Endothelial cell (in vitro differentiated cells): ENCODE data around the gene INPPL1. TPM values are rescaled to one million over a fixed set of nuclear protein-coding genes. Genes with fewer than 3 reads are reported as not detected.

Experiments used
- DNase-seq: peaks from one replicate; pipeline ENCODE4 v3.0.0; 2021; ENCODE audit warnings: low spot score
- H3K27ac Mint-ChIP-seq: one replicate; pipeline ENCODE4 v1.8.0; 2021; ENCODE audit warnings: mixed read lengths, inconsistent platforms; ENCODE audit not compliant: unreplicated experiment
- H3K27me3 Mint-ChIP-seq: one replicate; pipeline ENCODE4 v1.8.0; 2021; ENCODE audit warnings: mild to moderate bottlenecking, moderate library complexity, mixed read lengths, inconsistent platforms; ENCODE audit not compliant: unreplicated experiment
- H3K36me3 Mint-ChIP-seq: one replicate; pipeline ENCODE4 v1.8.0; 2021; ENCODE audit warnings: mild to moderate bottlenecking, low read depth, mixed read lengths, inconsistent platforms; ENCODE audit not compliant: unreplicated experiment
- H3K4me1 Mint-ChIP-seq: one replicate; pipeline ENCODE4 v1.8.0; 2021; ENCODE audit warnings: mild to moderate bottlenecking, mixed read lengths, inconsistent platforms; ENCODE audit not compliant: unreplicated experiment
- H3K4me3 Mint-ChIP-seq: one replicate; pipeline ENCODE4 v1.8.0; 2021; ENCODE audit warnings: mild to moderate bottlenecking, mixed read lengths, inconsistent platforms; ENCODE audit not compliant: unreplicated experiment
- H3K9me3 Mint-ChIP-seq: one replicate; pipeline ENCODE4 v1.8.0; 2021; ENCODE audit warnings: mixed read lengths, inconsistent platforms; ENCODE audit not compliant: unreplicated experiment
- total RNA-seq: library from RNA; stranded (reverse); fragmentation: NEBNext Ultra II Directional; extraction: Animal tissue kit (Norgen Biotek cat#: 25700); gene quantifications from one replicate; pipeline ENCODE4 v1.2.1, GENCODE V29; 2021; ENCODE audit not compliant: unreplicated experiment
- TF ChIP-seq, protein P1 (sequence below): fragments of 200-600 bp; sonication (generic); IDR thresholded peaks from one replicate; pipeline ENCODE4 v1.5.0; 2021; ENCODE audit warnings: antibody characterized with exemption; ENCODE audit not compliant: unreplicated experiment

The INPPL1 gene
- total RNA-seq, 1 donor from 2014 or later, result 168 TPM

DNA sequence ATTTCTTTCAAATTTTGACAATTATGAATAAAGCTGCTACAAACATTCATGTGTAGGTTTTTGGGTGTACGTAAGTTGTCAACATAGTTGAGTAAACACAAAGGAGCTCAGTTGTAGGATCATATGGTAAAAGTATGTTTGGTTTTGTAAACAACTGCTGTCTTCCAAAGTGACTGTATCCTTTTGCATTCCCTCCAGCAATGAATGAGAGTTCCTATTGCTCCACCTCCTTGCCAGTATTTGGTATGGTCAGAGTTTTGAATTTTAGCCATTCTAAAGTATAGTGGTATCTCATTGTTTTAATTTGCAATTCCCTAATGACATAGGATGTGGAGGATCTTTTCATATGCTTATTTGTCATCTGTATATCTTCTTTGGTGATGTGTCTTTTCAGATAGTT is 47.4 kb downstream of the INPPL1 start:
- no peak overlapping the region for H3K27ac Mint-ChIP-seq
- H3K9me3 Mint-ChIP-seq, result no peaks in the 10 kb centered on the region
- H3K4me3 Mint-ChIP-seq, result no peak overlapping the region
- no peak for DNase-seq
- H3K36me3 Mint-ChIP-seq, result no peaks in the 10 kb centered on the region
- TF ChIP-seq, protein P1, sequence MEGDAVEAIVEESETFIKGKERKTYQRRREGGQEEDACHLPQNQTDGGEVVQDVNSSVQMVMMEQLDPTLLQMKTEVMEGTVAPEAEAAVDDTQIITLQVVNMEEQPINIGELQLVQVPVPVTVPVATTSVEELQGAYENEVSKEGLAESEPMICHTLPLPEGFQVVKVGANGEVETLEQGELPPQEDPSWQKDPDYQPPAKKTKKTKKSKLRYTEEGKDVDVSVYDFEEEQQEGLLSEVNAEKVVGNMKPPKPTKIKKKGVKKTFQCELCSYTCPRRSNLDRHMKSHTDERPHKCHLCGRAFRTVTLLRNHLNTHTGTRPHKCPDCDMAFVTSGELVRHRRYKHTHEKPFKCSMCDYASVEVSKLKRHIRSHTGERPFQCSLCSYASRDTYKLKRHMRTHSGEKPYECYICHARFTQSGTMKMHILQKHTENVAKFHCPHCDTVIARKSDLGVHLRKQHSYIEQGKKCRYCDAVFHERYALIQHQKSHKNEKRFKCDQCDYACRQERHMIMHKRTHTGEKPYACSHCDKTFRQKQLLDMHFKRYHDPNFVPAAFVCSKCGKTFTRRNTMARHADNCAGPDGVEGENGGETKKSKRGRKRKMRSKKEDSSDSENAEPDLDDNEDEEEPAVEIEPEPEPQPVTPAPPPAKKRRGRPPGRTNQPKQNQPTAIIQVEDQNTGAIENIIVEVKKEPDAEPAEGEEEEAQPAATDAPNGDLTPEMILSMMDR, result no peak
- H3K4me1 Mint-ChIP-seq, result peaks cover 1% of the 10 kb centered on the region
- peaks cover 4% of the 10 kb centered on the region for H3K27me3 Mint-ChIP-seq

DNA sequence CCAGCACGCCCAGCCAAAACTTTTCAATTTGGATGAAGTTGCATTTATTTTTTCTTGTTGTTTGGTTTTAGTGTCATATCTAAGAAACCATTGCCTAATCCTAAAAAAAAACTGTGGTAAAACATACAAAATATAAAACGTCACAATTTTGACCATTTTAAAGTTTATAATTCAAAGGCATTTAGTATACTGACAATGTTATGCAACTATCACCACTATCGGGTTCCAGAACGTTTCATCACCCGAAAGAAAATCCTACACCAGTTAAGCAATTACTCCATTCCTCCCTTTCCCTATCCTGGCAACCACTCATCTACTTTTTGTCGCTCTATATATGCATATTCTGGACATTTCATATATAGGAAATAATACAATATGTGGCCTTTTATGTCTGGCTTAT is 49.9 kb downstream of the INPPL1 start:
- TF ChIP-seq, protein P1, result no peak
- no peak for DNase-seq
- H3K36me3 Mint-ChIP-seq, result no peaks in the 10 kb centered on the region
- no peak overlapping the region for H3K27ac Mint-ChIP-seq
- H3K27me3 Mint-ChIP-seq, result peaks cover 1% of the 10 kb centered on the region
- no peak overlapping the region for H3K4me3 Mint-ChIP-seq
- H3K9me3 Mint-ChIP-seq, result no peaks in the 10 kb centered on the region
- no peaks in the 10 kb centered on the region for H3K4me1 Mint-ChIP-seq

DNA sequence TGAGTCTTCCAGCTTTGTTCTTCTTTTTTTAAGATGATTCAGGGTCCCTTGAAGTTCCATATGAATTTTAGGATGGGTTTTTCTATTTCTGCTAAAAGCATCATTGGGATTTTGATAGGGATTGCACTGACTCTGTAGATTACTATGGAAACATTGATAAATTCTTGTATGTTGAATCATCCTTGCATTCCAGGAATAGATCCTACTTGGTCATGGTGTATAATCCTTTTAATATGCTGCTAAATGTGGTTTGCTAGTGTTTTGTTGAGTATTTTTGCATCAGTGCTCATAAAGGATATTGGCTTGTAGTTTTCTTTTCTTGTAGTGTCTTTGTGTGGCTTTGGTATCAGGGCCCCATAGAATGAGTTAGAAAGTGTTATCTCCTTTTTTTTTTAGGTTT is 54.3 kb downstream of the INPPL1 start:
- H3K9me3 Mint-ChIP-seq, result no peaks in the 10 kb centered on the region
- no peak overlapping the region for H3K27ac Mint-ChIP-seq
- no peaks in the 10 kb centered on the region for H3K36me3 Mint-ChIP-seq
- TF ChIP-seq, protein P1, result no peak
- DNase-seq, result no peak
- H3K27me3 Mint-ChIP-seq, result peaks cover 6% of the 10 kb centered on the region
- no peak overlapping the region for H3K4me3 Mint-ChIP-seq
- H3K4me1 Mint-ChIP-seq, result no peaks in the 10 kb centered on the region

DNA sequence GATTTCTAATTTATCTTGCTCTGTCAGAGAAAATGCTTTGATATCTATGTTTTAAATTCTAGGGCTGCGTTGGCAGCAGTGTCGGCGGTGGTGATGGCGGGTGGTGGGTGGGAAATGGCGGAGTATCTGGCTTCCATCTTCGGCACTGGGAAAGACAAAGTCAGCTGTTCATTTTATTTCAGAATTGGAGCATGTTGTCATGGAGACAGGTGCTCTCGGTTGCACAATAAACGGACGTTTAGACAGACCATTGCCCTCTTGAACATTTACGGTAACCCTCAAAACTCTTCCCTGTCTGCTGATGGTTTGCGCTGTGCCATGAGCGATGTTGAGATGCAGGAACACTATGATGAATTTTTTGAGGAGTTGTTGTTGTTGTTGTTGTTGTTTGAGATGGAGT is 55.5 kb downstream of the INPPL1 start:
- Mint-ChIP-seq H3K4me1 (peaks cover 1% of the 10 kb centered on the region), H3K9me3 (no peaks in the 10 kb centered on the region), H3K27me3 (peaks cover 4% of the 10 kb centered on the region), H3K4me3 (no peak overlapping the region), H3K36me3 (no peaks in the 10 kb centered on the region), H3K27ac (no peak overlapping the region)
- no peak for DNase-seq
- TF ChIP-seq, protein P1, result no peak

DNA sequence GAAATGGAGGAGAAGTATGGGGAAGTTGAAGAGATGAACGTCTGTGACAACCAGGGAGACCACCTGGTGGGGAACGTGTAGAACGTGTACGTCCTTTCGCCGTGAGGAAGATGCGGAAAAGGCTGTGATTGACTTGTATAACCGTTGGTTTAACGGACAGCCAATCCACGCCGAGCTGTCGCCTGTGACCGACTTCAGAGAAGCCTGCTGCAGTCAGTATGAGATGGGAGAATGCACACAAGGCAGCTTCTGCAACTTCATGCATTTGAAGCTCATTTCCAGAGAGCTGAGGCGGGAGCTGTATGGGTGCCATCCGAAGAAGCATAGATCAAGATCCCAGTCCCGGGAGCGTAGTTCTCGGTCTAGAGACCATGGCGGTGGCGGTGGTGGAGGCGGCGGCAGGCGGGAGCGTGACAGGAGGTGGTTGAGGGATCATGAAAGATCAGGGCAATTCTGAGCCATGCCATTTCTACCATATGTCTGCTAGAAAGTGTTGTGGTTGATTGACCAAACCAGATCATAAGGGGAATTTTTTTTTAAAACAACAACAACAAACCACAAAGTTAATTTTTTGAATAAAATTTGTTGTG is 56.3 kb downstream of the INPPL1 start:
- Mint-ChIP-seq H3K9me3 (no peaks in the 10 kb centered on the region), H3K4me3 (no peak overlapping the region), H3K27ac (no peak overlapping the region), H3K36me3 (no peaks in the 10 kb centered on the region), H3K4me1 (peaks cover 3% of the 10 kb centered on the region), H3K27me3 (peaks cover 4% of the 10 kb centered on the region)
- TF ChIP-seq, protein P1, result no peak
- no peak for DNase-seq
